ENCODE data around the gene DTX3.

DTX3 gene

GRCh38 chr12:57583008-57583831, 21.4 kb upstream of the DTX3 start:
- peak; percentile 74 for DNase-seq (ENCODE audit: low spot score)

DNA sequence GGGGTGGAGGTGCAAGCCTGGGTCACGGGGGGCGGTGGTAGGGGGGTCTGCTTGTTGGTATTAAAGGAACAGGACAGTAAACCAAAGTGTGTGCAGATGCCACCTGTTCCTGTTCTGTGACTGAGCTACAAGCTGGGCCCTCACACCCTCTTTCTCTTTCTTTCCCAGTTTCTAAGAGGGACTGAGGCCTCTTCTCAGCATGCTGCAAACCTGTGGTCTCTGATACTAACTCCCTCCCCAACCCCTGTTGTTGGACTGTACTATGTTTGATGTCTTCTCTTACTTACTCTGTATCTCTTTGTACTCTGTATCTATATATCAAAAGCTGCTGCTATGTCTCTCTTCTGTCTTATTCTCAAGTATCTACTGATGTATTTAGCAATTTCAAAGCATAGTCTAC, 20.6 kb upstream of the DTX3 start:
- DNase-seq (ENCODE audit: low spot score) = no peak

- DNase-seq (ENCODE audit: low spot score) = no peak
These were observed 19.9 kb upstream of the DTX3 start for GRCh38 chr12:57584690-57585089.

- DNase-seq (ENCODE audit: low spot score) = no peak
These were observed 19.5 kb upstream of the DTX3 start for GRCh38 chr12:57585156-57585555.

DNA sequence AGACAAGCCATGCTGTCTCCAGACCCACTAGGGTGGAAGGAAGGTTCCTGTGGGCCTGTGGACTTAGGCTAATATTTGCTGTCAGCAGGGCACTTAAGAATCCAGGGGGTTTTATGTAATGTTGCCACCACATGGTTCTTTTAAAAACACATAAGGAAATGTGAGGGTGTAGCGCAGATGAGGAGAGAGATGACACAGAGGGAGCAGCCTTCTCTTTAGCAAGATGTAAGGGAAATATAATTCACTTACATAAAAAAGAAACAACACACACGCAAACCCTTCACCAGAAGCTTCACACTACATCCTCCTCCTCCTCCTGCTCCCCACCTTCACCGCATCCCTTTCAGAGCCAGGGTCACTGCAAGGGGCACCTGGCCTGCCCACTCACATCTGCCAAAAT, 18.5 kb upstream of the DTX3 start:
- no peak for DNase-seq (ENCODE audit: low spot score)

DNA sequence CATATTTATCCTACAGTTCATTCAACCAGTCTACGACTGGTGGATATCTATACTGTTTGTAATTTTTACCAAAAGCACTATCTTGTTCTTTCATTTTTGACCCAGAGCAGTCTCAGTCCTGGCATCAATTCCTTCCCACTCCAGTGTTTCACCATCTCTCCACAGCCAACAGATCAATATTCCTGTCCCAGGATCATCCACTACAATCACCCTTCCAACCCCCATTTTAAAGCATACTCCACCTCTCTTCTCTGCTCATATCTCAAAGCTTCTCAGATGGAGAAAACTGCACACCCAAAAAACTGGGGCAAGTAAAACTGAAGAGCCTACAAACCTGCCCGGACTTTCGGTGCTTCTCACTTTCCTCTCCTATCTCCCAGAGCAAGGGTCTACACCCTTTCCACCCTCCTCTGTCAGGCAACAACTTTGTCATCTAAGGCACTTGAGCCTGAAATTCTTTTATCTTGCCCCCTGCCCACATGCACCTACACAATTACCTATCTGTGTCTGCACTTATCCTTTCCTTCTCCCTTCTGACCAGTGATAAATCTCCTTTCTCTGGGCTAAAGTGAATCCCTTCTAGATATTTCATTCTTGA, 17.7 kb upstream of the DTX3 start:
- no peak for DNase-seq (ENCODE audit: low spot score)

- DNase-seq (ENCODE audit: low spot score) = peak; percentile 17
These were observed 15.5 kb upstream of the DTX3 start for GRCh38 chr12:57588951-57589610.

- DNase-seq (ENCODE audit: low spot score) = no peak
These were observed 14.2 kb upstream of the DTX3 start for GRCh38 chr12:57590479-57590863.

GRCh38 chr12:57590864-57591781, 13.5 kb upstream of the DTX3 start, which contains the start of gene PIP4K2C:
TSS of gene PIP4K2C (plus strand) at chr12:57591192. CDS start at chr12:57591290, 98 bp downstream.
- peak; percentile 74 for DNase-seq (ENCODE audit: low spot score)

- peak; percentile 9 for DNase-seq (ENCODE audit: low spot score)
These were observed 12.8 kb upstream of the DTX3 start for GRCh38 chr12:57591782-57592325.

DNA sequence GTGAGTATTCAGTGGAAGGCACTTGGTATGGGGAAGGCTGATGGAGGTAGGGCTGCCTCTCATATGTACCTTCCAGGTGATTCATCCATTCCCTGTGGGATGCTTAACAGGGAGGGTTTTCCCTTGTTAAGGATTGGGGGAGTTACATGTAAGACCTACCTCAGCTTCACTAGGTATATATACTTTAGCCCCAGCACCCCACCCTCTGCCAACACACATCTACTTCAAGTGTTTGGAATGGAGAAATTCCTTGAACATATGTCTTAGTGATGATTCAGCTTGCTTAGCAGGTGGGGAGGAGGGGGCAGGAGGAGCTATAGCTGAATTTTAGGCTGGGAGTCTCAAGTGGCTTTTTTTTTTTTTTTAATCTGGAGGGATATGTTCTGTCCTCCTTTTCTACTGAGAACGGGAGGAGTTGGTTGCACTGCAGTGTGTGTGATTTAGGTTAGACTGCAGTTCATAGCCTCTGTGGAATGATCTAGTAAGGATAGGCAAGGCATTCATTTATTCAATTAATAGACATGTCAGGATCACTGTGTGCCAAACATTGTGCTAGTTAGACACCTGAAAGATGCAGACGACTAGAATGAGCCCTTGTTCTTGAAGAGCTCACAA, 12.0 kb upstream of the DTX3 start:
- no peak for DNase-seq (ENCODE audit: low spot score)

DNA sequence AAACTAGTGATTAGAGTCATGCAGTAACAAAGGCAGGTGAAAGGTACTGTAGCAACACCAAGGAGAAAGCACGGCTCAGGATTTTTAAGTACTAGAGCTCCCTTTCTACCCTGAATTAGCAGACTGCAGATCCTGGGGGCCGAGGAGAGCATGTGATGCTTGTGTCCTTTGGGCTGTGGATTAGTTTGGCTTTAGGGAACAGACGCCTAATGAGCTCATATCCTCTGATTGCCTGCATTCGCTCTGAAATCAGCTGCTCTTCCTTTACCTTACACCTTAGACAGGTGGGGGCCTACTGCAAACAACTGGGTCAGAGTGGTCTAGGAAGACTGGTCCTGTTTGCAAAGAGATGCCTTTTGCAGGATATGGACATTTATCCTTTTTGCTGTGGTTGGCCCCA, 11.4 kb upstream of the DTX3 start:
- no peak for DNase-seq (ENCODE audit: low spot score)

DNA sequence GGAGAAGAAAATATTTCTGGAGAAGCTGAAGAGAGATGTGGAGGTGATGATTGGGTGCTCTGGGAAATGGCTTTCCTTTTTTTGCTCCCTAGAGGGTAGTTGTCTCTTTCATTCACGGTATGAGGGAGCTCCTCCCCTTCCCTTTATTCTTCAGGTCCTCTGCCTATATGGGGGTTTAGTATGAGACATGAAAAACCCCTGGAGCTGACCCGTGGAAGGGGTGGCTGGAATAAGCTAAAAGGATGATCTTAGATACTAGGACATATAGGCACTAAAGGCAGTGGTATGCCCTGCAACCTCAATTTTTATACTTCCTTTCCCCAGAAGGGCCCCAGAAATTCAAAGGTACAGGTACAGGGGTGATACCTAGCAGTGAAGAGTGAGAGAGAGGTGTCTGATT, 4.2 kb upstream of the DTX3 start:
- DNase-seq (ENCODE audit: low spot score) = no peak

DNA sequence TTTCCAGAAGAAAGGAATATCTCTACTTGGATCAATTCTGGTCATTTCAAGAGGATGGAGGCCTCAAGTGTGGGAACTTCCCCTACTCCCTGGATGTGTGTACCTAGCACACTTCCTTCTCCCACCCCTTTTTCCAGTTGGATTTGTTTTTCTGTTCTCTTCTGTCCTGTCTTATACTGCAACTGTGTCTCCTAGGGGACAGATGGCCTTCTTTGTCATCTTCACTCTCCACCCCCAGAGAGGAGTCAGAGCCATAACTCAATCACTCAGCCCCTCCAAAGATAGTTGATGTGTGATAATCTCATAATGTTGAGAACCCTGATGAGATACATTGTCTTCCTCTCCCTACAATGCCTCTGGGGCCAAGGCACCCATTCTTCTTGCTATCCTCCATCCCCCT, 2.1 kb upstream of the DTX3 start:
- DNase-seq (ENCODE audit: low spot score) = no peak

DNA sequence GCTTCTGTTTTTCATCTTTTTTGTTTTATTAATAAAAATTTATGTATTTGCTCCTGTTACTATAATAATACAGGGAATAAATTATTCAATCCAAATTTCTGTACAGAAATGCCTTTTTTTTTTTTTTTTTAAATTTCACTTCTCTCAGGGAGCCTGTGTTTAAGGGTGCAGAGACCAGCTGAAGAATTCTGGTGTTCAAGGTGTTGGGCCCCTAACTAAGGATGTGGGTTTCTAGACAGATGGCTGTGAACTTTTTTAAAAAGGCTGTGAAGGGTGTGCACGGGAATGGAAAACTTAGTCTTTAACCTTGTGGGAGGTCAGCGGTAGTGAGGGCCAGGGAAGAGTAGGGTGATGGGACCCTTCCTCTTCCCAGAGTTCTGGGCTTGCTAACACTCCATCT, 1.3 kb upstream of the DTX3 start:
- DNase-seq (ENCODE audit: low spot score) = no peak

DNA sequence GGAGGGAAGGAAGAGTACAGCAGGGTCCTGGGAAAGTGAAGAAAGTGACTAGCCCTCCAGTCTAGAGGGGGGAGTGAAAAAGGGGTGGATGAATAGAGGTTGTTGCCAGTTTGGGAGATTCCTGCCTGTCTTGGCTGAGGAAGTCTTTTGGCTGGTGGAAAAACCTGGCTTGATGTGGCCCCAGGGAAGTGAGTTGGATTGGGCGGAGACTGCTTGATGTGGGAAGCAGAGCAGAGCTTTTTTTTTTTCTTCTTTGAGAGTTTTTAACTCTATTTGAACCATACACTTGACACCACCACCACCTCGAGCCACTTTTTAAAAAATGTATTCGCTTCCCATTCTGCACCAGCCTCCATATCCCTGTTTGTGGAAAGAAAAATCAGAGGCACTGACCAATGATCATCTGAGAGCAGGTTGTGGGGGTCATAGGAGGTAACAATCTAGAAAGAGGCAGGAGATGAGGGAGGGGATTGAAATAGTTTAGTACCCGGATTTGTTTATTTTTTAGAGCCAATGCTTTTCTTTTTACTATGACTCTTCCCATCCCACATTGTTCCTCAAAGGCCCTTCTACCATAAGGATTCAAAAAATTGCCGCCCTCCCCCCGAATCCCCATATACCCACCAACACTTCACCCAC, 690 bp upstream of the DTX3 start:
- peak; percentile 53 for DNase-seq (ENCODE audit: low spot score)

DNA sequence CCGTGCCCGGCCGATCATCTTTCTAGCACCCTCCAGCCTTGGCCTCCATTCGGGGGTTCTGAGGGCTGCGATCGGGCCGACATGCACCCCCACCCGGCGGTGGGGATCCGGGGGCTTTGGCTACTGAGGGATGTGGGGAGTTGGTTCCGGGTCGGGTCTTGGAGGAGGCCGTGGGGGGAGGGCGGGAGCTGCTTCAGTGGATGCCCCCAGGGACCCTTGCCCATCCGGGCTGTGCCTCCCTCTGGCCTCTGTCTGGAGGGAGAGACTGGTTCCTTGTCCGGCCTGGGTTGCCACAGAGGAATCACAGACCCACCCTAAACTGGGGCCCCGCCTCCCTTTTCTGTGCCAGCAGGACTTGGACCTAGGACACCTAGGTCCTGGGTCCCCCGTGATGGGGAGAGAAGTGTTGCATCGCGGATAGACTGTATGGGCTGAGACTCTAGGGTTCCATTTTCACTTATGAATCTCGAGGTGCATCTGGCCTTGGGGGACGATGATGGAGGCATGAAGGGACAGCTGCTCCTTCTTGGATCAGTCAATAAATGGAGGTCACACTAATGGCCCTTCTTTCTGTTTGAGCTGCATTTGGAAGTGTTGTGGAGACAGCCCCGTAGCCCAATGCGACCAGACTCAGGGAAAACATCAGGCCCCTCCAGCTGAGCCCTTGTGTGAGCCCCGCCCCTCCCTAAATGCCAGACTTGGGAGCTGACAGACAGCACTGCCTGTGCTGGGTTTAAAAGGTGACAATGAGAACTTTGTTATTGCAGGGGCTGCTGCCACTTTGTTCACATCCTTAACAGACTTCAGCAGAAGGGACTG, 577 bp downstream of the DTX3 start:
- peak; percentile 15 for DNase-seq (ENCODE audit: low spot score)

- no peak for DNase-seq (ENCODE audit: low spot score)
These were observed 1.2 kb downstream of the DTX3 start for GRCh38 chr12:57605811-57606311.

DNA sequence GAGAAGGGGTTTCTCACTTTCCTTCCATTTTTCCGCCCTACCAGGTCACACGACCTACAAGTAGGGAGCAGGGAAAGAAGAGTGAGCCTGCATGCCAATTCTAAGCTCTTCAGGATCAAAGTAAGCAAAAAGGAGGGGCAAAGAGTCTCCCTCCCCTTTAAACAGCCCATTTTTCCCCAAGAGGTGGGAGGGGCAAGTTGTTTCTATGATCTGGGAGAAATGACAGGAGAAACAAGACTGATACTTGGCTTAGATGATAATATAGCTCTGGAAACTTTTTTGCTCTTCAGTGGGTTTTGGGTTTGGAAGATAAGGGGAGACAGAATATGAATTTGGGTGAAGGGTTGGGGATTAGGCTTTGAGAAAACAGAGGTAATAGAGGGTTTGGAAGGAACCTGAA, 1.8 kb downstream of the DTX3 start:
- no peak for DNase-seq (ENCODE audit: low spot score)

DNA sequence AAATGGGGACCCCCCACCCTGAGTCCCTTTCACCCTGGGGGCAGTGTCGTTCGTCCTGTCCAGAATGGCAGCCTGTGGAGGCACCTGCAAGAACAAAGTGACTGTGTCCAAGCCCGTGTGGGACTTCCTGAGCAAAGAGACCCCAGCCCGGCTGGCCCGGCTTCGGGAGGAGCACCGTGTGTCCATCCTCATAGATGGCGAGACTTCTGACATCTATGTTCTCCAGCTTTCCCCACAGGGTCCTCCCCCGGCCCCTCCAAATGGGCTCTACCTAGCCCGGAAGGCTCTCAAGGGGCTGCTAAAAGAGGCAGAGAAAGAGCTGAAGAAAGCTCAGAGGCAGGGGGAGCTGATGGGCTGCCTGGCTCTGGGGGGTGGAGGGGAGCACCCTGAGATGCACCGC, 2.2 kb downstream of the DTX3 start:
- DNase-seq (ENCODE audit: low spot score) = no peak
